KMS-11 (cell line): ENCODE data around the gene RASD1.
A peak's percentile ranks its signal among the peaks of the same experiment; 100 is the strongest.

Experiments used
- H2AFZ ChIP-seq: fragments of 200-600 bp; sonication (generic); 2 replicates; pipeline ENCODE4 v1.6.1; 2016; ENCODE audit warnings: antibody characterized with exemption, mixed run types, low read depth
- H3K27ac ChIP-seq: fragments of 200-600 bp; sonication (generic); 2 replicates; pipeline ENCODE4 v1.6.1; 2016; ENCODE audit warnings: mild to moderate bottlenecking, mixed run types
- H3K27me3 ChIP-seq: fragments of 200-600 bp; sonication (generic); 2 replicates; pipeline ENCODE4 v1.6.1; 2017; ENCODE audit warnings: mild to moderate bottlenecking, low read depth, mixed run types, moderate library complexity; ENCODE audit not compliant: insufficient read depth
- H3K36me3 ChIP-seq: fragments of 200-600 bp; sonication (generic); 2 replicates; pipeline ENCODE4 v1.6.1; 2017; ENCODE audit warnings: mild to moderate bottlenecking, mixed run types; ENCODE audit not compliant: insufficient read depth
- H3K4me1 ChIP-seq: fragments of 200-600 bp; sonication (generic); 2 replicates; pipeline ENCODE4 v1.6.1; 2016; ENCODE audit warnings: mild to moderate bottlenecking, low read depth, mixed run types; ENCODE audit not compliant: poor library complexity, severe bottlenecking
- H3K4me2 ChIP-seq: fragments of 200-600 bp; sonication (generic); 2 replicates; pipeline ENCODE4 v1.7.0; 2016; ENCODE audit warnings: mild to moderate bottlenecking, mixed run types
- H3K4me3 ChIP-seq: fragments of 200-600 bp; sonication (generic); IDR thresholded peaks from 2 replicates; pipeline ENCODE4 v1.6.1; 2017; ENCODE audit warnings: low read depth, low read length, mixed read lengths; ENCODE audit not compliant: insufficient read depth
- H3K79me2 ChIP-seq: fragments of 200-600 bp; sonication (generic); 2 replicates; pipeline ENCODE4 v1.6.1; 2016; ENCODE audit warnings: low read depth, mixed run types; ENCODE audit not compliant: insufficient read depth
- H3K9ac ChIP-seq: fragments of 200-600 bp; sonication (generic); 2 replicates; pipeline ENCODE4 v1.6.1; 2016; ENCODE audit warnings: mild to moderate bottlenecking, mixed run types
- H4K20me1 ChIP-seq: fragments of 200-600 bp; sonication (generic); 2 replicates; pipeline ENCODE4 v1.6.1; 2016; ENCODE audit warnings: mild to moderate bottlenecking, mixed run types; ENCODE audit not compliant: insufficient read depth
- TF ChIP-seq, protein P1 (sequence below): fragments of 200-600 bp; sonication (generic); conservative IDR thresholded peaks from 2 replicates; pipeline ENCODE4 v1.6.1; 2017; ENCODE audit warnings: low read depth, mild to moderate bottlenecking, antibody characterized with exemption, low read length, moderate library complexity, mixed read lengths

Gene RASD1

DNA sequence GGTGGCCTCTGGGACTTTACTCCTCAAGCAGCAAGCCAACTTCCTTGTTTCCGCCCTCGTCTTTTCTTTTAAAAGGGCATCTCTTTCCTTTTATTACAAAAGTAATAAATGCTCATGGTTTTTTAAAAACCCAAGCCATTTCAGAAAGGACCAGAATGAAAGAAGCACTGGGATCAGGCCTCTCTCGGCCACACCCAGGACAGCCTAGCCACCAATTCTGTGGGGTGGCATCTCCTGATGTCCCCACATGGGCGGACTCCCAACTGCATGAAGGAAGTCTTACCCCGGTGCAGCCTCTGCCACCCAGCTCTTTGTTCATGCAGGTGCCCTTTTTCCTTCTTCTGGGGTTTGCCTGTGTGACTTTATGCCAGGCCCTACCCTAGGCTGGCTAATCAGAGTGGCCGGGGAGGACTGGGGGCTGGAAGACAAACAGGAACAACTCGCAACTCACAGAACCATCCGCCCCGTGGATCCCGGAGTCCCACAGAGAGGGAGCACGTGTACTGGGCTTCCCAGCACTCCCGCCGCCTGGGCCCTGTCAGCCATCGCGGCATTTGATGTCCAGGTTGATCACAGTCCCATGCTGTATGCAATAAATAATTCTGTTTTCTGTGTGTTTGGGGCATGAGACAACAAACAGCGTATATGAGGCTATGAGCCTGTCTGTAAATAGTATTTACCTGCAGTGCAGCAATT is 2.6 kb upstream of the RASD1 start:
- H3K79me2 ChIP-seq, result no peaks in the 10 kb centered on the region
- H3K9ac ChIP-seq, result no peak overlapping the region
- no peak overlapping the region for H3K27ac ChIP-seq
- peaks cover 4% of the 10 kb centered on the region for H3K4me1 ChIP-seq
- no peaks in the 10 kb centered on the region for H4K20me1 ChIP-seq
- H2AFZ ChIP-seq, result no peak overlapping the region
- no peak overlapping the region for H3K4me2 ChIP-seq
- TF ChIP-seq, protein P1, sequence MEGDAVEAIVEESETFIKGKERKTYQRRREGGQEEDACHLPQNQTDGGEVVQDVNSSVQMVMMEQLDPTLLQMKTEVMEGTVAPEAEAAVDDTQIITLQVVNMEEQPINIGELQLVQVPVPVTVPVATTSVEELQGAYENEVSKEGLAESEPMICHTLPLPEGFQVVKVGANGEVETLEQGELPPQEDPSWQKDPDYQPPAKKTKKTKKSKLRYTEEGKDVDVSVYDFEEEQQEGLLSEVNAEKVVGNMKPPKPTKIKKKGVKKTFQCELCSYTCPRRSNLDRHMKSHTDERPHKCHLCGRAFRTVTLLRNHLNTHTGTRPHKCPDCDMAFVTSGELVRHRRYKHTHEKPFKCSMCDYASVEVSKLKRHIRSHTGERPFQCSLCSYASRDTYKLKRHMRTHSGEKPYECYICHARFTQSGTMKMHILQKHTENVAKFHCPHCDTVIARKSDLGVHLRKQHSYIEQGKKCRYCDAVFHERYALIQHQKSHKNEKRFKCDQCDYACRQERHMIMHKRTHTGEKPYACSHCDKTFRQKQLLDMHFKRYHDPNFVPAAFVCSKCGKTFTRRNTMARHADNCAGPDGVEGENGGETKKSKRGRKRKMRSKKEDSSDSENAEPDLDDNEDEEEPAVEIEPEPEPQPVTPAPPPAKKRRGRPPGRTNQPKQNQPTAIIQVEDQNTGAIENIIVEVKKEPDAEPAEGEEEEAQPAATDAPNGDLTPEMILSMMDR, result no peak
- no peaks in the 10 kb centered on the region for H3K27me3 ChIP-seq
- H3K4me3 ChIP-seq, result no peak overlapping the region
- no peaks in the 10 kb centered on the region for H3K36me3 ChIP-seq

DNA sequence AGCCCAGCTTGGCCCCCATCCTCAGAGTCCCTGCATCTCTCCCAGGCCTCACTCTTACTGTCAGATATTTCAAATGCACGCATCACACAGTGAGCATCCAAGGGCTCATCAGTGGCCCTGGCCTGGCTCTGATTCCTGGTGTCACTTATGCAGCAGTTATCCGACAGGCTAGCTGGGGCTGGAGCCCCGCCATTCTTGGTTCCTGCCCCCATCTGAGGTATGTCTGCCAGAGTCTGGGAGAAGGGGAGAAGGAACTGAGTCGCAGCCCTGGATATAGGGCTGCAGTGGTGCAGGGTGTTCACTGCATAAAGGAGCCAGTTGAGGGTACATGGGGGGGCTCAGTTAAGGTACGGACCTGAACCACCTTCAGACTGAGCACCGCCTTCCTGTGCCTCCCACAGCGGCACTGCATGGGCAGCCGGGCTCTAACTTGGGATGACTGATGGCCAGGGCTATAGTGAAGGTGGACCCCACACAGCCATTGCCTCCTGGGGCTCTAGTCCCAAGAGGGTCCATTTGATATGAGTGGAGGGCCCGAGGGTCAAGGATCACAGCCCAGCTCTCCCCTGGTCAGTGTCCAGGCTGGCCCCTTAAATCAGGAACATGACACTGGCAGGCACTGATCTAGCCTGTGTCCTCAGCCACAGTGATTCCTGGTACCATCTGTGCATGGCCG is 1.8 kb upstream of the RASD1 start:
- Histone ChIP-seq H3K79me2 (no peaks in the 10 kb centered on the region), H3K9ac (no peak overlapping the region), H3K4me2 (no peak overlapping the region), H3K27ac (no peak overlapping the region), H3K4me1 (peaks cover 4% of the 10 kb centered on the region), H3K27me3 (no peaks in the 10 kb centered on the region), H4K20me1 (no peaks in the 10 kb centered on the region), H2AFZ (no peak overlapping the region), H3K36me3 (no peaks in the 10 kb centered on the region), H3K4me3 (no peak overlapping the region)
- TF ChIP-seq, protein P1, result no peak

DNA sequence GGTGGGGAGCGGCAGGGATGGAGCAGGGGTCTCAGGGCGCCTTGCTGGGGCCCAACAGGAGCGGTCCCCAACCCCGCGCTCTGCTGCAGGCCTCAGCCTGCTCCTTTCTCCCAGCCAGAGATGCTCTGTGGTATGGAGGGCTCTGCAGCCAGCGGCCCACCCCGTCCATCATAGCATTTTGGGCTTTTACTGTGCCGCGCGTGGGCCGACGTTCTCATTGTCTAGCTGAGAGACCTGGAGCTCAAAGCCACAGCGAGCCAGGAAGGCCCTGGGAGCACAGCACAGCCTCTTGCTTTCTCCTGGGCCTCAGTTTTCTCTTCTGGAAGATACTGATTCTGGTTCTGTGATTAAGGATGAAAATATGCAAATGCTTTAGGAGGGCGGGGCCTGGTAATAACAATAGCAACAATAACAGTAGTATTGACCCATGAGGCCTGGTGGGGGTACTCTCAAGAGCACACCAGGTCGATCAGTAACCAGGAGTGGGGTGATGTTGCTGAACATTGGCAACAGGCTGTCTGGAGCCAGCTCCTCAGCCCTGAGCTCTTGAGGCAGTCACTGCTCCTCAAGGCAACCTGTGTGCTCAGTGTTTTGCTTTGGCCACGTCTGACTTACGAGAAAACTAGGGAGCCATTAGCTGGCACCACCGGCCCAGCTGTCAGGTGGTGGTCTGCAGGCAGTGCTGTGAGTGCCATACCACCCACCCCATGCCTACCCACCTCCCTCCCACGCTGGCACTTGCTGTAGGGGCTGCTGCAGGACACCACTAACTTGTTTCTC is 1.1 kb upstream of the RASD1 start:
- H3K4me2 ChIP-seq, result peak overlapping the region; percentile 39; the same call in 1 of the 2 replicates
- H3K4me3 ChIP-seq, result no peak overlapping the region

DNA sequence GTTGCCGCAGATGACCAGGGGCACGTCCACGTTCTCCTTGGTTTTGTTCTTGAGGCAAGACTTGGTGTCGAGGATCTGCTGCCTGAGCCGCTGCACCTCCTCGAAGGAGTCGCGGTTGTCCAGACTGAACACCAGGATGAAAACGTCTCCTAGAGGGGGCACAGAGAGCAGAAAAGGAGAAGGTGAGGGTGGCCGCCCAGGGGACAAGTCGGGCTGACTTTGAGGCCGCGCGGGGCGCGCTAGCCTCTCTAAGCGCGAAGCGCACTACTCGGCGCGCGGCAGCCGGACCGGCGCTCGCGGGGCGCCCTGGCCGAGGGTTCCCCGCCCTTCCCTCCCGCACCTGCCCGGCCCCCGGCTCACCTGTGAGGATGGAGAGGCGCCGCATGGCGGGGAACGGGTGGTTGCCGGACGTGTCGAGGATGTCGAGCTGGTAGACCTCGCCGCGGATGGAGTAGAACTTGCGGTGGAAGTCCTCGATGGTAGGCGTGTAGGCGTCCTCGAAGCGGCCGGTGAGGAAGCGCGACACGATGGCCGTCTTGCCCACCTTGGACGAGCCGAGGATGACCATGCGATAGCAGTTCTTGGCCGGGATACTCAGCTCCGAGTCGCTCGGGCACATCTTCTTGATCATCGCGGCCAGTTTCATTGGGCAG is 533 bp downstream of the RASD1 start:
- H3K36me3 ChIP-seq, result no peaks in the 10 kb centered on the region
- H3K27me3 ChIP-seq, result no peaks in the 10 kb centered on the region
- H2AFZ ChIP-seq, result no peak overlapping the region
- H3K79me2 ChIP-seq, result no peaks in the 10 kb centered on the region
- no peak overlapping the region for H3K4me2 ChIP-seq
- no peak overlapping the region for H3K9ac ChIP-seq
- no peak overlapping the region for H3K27ac ChIP-seq
- H3K4me3 ChIP-seq, result no peak overlapping the region
- H3K4me1 ChIP-seq, result peaks cover 10% of the 10 kb centered on the region
- TF ChIP-seq, protein P1, result no peak
- no peaks in the 10 kb centered on the region for H4K20me1 ChIP-seq

More for the DNA sequence above, 1.1 kb upstream of the RASD1 start:
- TF ChIP-seq, protein P1, result peak; percentile 39
- peaks cover 4% of the 10 kb centered on the region for H3K4me1 ChIP-seq
- H3K79me2 ChIP-seq, result no peaks in the 10 kb centered on the region
- no peaks in the 10 kb centered on the region for H3K27me3 ChIP-seq
- H3K9ac ChIP-seq, result no peak overlapping the region
- peak overlapping the region; percentile 47; the same call in 1 of the 2 replicates for H2AFZ ChIP-seq
- no peaks in the 10 kb centered on the region for H4K20me1 ChIP-seq
- H3K27ac ChIP-seq, result no peak overlapping the region
- H3K36me3 ChIP-seq, result no peaks in the 10 kb centered on the region
